ENCODE results near the gene ALDH1A3. TPM values are rescaled to one million over a fixed set of nuclear protein-coding genes. Genes with fewer than 3 reads are reported as not detected.

ALDH1A3 gene
- total RNA-seq, 1 experiment from 2014 or later = 25.9 TPM

- peak; percentile 43 for DNase-seq
- no peaks in the 10 kb centered on the region for H3K36me3 ChIP-seq (replicated peaks; ENCODE audit: control insufficient read depth, insufficient read depth, low read length)
- no peaks in the 10 kb centered on the region for H3K27me3 ChIP-seq (ENCODE audit: control insufficient read depth, insufficient read depth, low read length)
- H3K4me3 ChIP-seq (ENCODE audit: insufficient read depth, low read depth, low read length) = no peak overlapping the region
These were observed 50.0 kb downstream of the ALDH1A3 start for GRCh38 chr15:100929641-100930042.

GRCh38 chr15:100930306-100930848, 50.7 kb downstream of the ALDH1A3 start:
- Histone ChIP-seq H3K36me3 (replicated peaks; ENCODE audit: control insufficient read depth, insufficient read depth, low read length) (no peaks in the 10 kb centered on the region), H3K27me3 (ENCODE audit: control insufficient read depth, insufficient read depth, low read length) (no peaks in the 10 kb centered on the region), H3K4me3 (ENCODE audit: insufficient read depth, low read depth, low read length) (no peak overlapping the region)
- DNase-seq = no peak

GRCh38 chr15:100931143-100931890, 51.7 kb downstream of the ALDH1A3 start:
- Histone ChIP-seq H3K36me3 (replicated peaks; ENCODE audit: control insufficient read depth, insufficient read depth, low read length) (no peaks in the 10 kb centered on the region), H3K4me3 (ENCODE audit: insufficient read depth, low read depth, low read length) (no peak overlapping the region), H3K27me3 (ENCODE audit: control insufficient read depth, insufficient read depth, low read length) (no peaks in the 10 kb centered on the region)
- no peak for DNase-seq

- Histone ChIP-seq H3K27me3 (ENCODE audit: control insufficient read depth, insufficient read depth, low read length) (no peaks in the 10 kb centered on the region), H3K36me3 (replicated peaks; ENCODE audit: control insufficient read depth, insufficient read depth, low read length) (no peaks in the 10 kb centered on the region), H3K4me3 (ENCODE audit: insufficient read depth, low read depth, low read length) (no peak overlapping the region)
- DNase-seq = peak; percentile 56
These were observed 53.2 kb downstream of the ALDH1A3 start for GRCh38 chr15:100932676-100933348.

- no peak for DNase-seq
- H3K4me3 ChIP-seq (ENCODE audit: insufficient read depth, low read depth, low read length) = no peak overlapping the region
- H3K27me3 ChIP-seq (ENCODE audit: control insufficient read depth, insufficient read depth, low read length) = no peaks in the 10 kb centered on the region
- H3K36me3 ChIP-seq (replicated peaks; ENCODE audit: control insufficient read depth, insufficient read depth, low read length) = no peaks in the 10 kb centered on the region
These were observed 54.5 kb downstream of the ALDH1A3 start for GRCh38 chr15:100934166-100934565.

- Histone ChIP-seq H3K4me3 (ENCODE audit: insufficient read depth, low read depth, low read length) (no peak overlapping the region), H3K36me3 (replicated peaks; ENCODE audit: control insufficient read depth, insufficient read depth, low read length) (no peaks in the 10 kb centered on the region), H3K27me3 (ENCODE audit: control insufficient read depth, insufficient read depth, low read length) (no peaks in the 10 kb centered on the region)
- DNase-seq = peak; percentile 48
These were observed 55.1 kb downstream of the ALDH1A3 start for GRCh38 chr15:100934726-100935125.

GRCh38 chr15:100937171-100937570, 57.5 kb downstream of the ALDH1A3 start:
- H3K27me3 ChIP-seq (ENCODE audit: control insufficient read depth, insufficient read depth, low read length) = no peaks in the 10 kb centered on the region
- no peak overlapping the region for H3K4me3 ChIP-seq (ENCODE audit: insufficient read depth, low read depth, low read length)
- DNase-seq = no peak
- no peaks in the 10 kb centered on the region for H3K36me3 ChIP-seq (replicated peaks; ENCODE audit: control insufficient read depth, insufficient read depth, low read length)

- no peak for DNase-seq
- H3K27me3 ChIP-seq (ENCODE audit: control insufficient read depth, insufficient read depth, low read length) = no peaks in the 10 kb centered on the region
- H3K4me3 ChIP-seq (ENCODE audit: insufficient read depth, low read depth, low read length) = no peak overlapping the region
- no peaks in the 10 kb centered on the region for H3K36me3 ChIP-seq (replicated peaks; ENCODE audit: control insufficient read depth, insufficient read depth, low read length)
These were observed 60.2 kb downstream of the ALDH1A3 start for GRCh38 chr15:100939791-100940190.

GRCh38 chr15:100940767-100941379, 61.2 kb downstream of the ALDH1A3 start:
- Histone ChIP-seq H3K36me3 (replicated peaks; ENCODE audit: control insufficient read depth, insufficient read depth, low read length) (no peaks in the 10 kb centered on the region), H3K27me3 (ENCODE audit: control insufficient read depth, insufficient read depth, low read length) (no peaks in the 10 kb centered on the region)
- DNase-seq = no peak

GRCh38 chr15:100941536-100941935, 61.9 kb downstream of the ALDH1A3 start:
- no peak for DNase-seq
- Histone ChIP-seq H3K4me3 (ENCODE audit: insufficient read depth, low read depth, low read length) (no peak overlapping the region), H3K36me3 (replicated peaks; ENCODE audit: control insufficient read depth, insufficient read depth, low read length) (no peaks in the 10 kb centered on the region), H3K27me3 (ENCODE audit: control insufficient read depth, insufficient read depth, low read length) (no peaks in the 10 kb centered on the region)

More at GRCh38 chr15:100940767-100941379, 61.2 kb downstream of the ALDH1A3 start:
- no peak overlapping the region for H3K4me3 ChIP-seq (ENCODE audit: insufficient read depth, low read depth, low read length)

- Histone ChIP-seq H3K4me3 (ENCODE audit: insufficient read depth, low read depth, low read length) (no peak overlapping the region), H3K27me3 (ENCODE audit: control insufficient read depth, insufficient read depth, low read length) (no peaks in the 10 kb centered on the region), H3K36me3 (replicated peaks; ENCODE audit: control insufficient read depth, insufficient read depth, low read length) (no peaks in the 10 kb centered on the region)
These were observed 63.2 kb downstream of the ALDH1A3 start for GRCh38 chr15:100942656-100943425.

GRCh38 chr15:100944244-100944895, 64.7 kb downstream of the ALDH1A3 start:
- no peak overlapping the region for H3K4me3 ChIP-seq (ENCODE audit: insufficient read depth, low read depth, low read length)
- H3K36me3 ChIP-seq (replicated peaks; ENCODE audit: control insufficient read depth, insufficient read depth, low read length) = no peaks in the 10 kb centered on the region
- no peak for DNase-seq
- H3K27me3 ChIP-seq (ENCODE audit: control insufficient read depth, insufficient read depth, low read length) = no peaks in the 10 kb centered on the region

More at GRCh38 chr15:100942656-100943425, 63.2 kb downstream of the ALDH1A3 start:
- DNase-seq = no peak

- H3K27me3 ChIP-seq (ENCODE audit: control insufficient read depth, insufficient read depth, low read length) = no peaks in the 10 kb centered on the region
- no peak for DNase-seq
- H3K36me3 ChIP-seq (replicated peaks; ENCODE audit: control insufficient read depth, insufficient read depth, low read length) = no peaks in the 10 kb centered on the region
- H3K4me3 ChIP-seq (ENCODE audit: insufficient read depth, low read depth, low read length) = no peak overlapping the region
These were observed 65.4 kb downstream of the ALDH1A3 start for GRCh38 chr15:100944986-100945385.

All from H7 (cell line).